Uterus (tissue), 4 donors: Measurements from ENCODE around the gene PTPRN2. TPM values are rescaled to one million over a fixed set of nuclear protein-coding genes. Genes with fewer than 3 reads are reported as not detected.

Source experiments
- DNase-seq, 2 donors: peaks; one replicate each; pipeline ENCODE4 v3.0.0-alpha.2; 2019 to 2020
- H3K27ac ChIP-seq, 2 donors: fragments of 200-600 bp; sonication (generic); 1 replicate in 1 of 2; 2 replicates in 1 of 2; pipeline ENCODE4 v1.5.1; 2016 to 2018
- H3K27me3 ChIP-seq, 2 donors: fragments of 200-600 bp; sonication (generic); one replicate each; pipeline ENCODE4 v1.5.1; 2018 to 2019; ENCODE audit warnings: control low read depth in 1 of 2
- H3K36me3 ChIP-seq, 2 donors: fragments of 200-600 bp; sonication (generic); one replicate each; pipeline ENCODE4 v1.5.1; 2019; ENCODE audit warnings: control low read depth in 1 of 2
- H3K4me1 ChIP-seq, 2 donors: fragments of 200-600 bp; sonication (generic); one replicate each; pipeline ENCODE4 v1.5.1; 2018 to 2019; ENCODE audit warnings: control low read depth in 1 of 2
- H3K4me3 ChIP-seq, 2 donors: fragments of 200-600 bp; sonication (generic); 1 replicate in 1 of 2; 2 replicates in 1 of 2; pipeline ENCODE4 v1.5.1; 2018 to 2019; ENCODE audit warnings: mild to moderate bottlenecking in 1 of 2
- H3K9me3 ChIP-seq, 2 donors: fragments of 200-600 bp; sonication (generic); one replicate each; pipeline ENCODE4 v1.5.1; 2019; ENCODE audit warnings: control low read depth in 1 of 2
- POLR2A ChIP-seq, 2 donors: fragments of 450-650 bp; IDR thresholded peaks; one replicate each; pipeline ENCODE4 v1.6.1; 2016; ENCODE audit warnings: antibody characterized with exemption in 2 of 2, mild to moderate bottlenecking in 1 of 2, moderate library complexity in 1 of 2
- intact Hi-C: fragments of 100-400 bp; cut with DNase I; formaldehyde crosslinking; loops from one replicate; pipeline ENCODE4 v1.15.1; 2023; ENCODE audit warnings: low total_unique reads
- total RNA-seq, 4 donors: library from RNA; depleted of rRNA in 3 of 4; stranded (reverse); fragments of >200 nt in 3 of 4; gene quantifications; one replicate each; pipeline versions ENCODE4 v1.1.0 to v1.2.4, GENCODE V29; 2014 to 2023
- TF ChIP-seq, protein P1 (sequence below), 4 experiments: fragments of 200-600 bp in 2 of 4; fragments of 450-650 bp in 2 of 4; sonication (generic) in 2 of 4; IDR thresholded peaks; one replicate each; pipeline ENCODE4 v1.5.1; 2016 to 2019; ENCODE audit warnings: antibody characterized with exemption in 4 of 4, mild to moderate bottlenecking in 2 of 4, moderate library complexity in 1 of 4
- donor health status: DM: yes; HTN: yes; CAD: no.

The PTPRN2 gene
- total RNA-seq, 4 donors from 2014 or later: 1.2 to 5.2 (median 2.3) TPM

- DNase-seq: no peak
- Histone ChIP-seq H3K27me3 (no peaks in the 10 kb centered on the region), H3K4me3 (no peak overlapping the region), H3K9me3 (no peaks in the 10 kb centered on the region), H3K4me1 (no peaks in the 10 kb centered on the region), H3K27ac (no peak overlapping the region), H3K36me3 (no peaks in the 10 kb centered on the region)
- TF ChIP-seq, protein P1, sequence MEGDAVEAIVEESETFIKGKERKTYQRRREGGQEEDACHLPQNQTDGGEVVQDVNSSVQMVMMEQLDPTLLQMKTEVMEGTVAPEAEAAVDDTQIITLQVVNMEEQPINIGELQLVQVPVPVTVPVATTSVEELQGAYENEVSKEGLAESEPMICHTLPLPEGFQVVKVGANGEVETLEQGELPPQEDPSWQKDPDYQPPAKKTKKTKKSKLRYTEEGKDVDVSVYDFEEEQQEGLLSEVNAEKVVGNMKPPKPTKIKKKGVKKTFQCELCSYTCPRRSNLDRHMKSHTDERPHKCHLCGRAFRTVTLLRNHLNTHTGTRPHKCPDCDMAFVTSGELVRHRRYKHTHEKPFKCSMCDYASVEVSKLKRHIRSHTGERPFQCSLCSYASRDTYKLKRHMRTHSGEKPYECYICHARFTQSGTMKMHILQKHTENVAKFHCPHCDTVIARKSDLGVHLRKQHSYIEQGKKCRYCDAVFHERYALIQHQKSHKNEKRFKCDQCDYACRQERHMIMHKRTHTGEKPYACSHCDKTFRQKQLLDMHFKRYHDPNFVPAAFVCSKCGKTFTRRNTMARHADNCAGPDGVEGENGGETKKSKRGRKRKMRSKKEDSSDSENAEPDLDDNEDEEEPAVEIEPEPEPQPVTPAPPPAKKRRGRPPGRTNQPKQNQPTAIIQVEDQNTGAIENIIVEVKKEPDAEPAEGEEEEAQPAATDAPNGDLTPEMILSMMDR (IDR thresholded peaks at IDR 0.05): no peak
- no peak for TF ChIP-seq POLR2A (IDR thresholded peaks at IDR 0.05)
- intact Hi-C loops: no loop called here
Observed at GRCh38 chr7:158077934-158078910, 509.4 kb downstream of the PTPRN2 start.

- no peak for TF ChIP-seq POLR2A (IDR thresholded peaks at IDR 0.05)
- TF ChIP-seq, protein P1 (IDR thresholded peaks at IDR 0.05): no peak
- no peak overlapping the region for H3K4me3 ChIP-seq
- no peak overlapping the region for H3K27ac ChIP-seq
- H3K27me3 ChIP-seq: no peaks in the 10 kb centered on the region
- intact Hi-C loops: no loop called here
- no peak for DNase-seq
- H3K4me1 ChIP-seq: no peaks in the 10 kb centered on the region
- no peaks in the 10 kb centered on the region for H3K9me3 ChIP-seq
- H3K36me3 ChIP-seq: no peaks in the 10 kb centered on the region
Observed at GRCh38 chr7:158077151-158077840, 510.3 kb downstream of the PTPRN2 start.

DNA sequence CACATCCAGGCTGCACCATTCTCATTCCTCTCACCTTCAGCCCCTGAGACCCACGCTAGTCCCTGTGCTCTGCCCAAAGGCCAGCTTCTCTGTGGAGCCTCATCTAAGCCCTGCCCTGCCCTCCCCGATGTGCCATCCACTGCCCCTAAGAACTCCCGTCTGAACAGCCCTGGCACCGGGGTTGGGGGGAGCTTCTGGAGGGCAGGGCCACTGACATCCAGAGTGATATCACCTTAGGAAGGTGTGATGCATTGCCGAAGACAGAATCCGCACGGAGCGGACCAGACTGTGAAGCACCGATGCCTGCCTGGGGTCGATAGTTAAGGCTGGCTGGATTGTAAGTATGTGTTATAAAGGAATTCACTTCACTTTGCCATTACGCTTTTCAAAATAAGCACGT lies 511.0 kb downstream of the PTPRN2 start:
- Histone ChIP-seq H3K4me1 (no peaks in the 10 kb centered on the region), H3K27me3 (no peaks in the 10 kb centered on the region), H3K4me3 (no peak overlapping the region), H3K9me3 (no peaks in the 10 kb centered on the region), H3K36me3 (no peaks in the 10 kb centered on the region), H3K27ac (no peak overlapping the region)
- intact Hi-C loops: no loop called here
- DNase-seq: no peak
- TF ChIP-seq POLR2A (IDR thresholded peaks at IDR 0.05): no peak
- TF ChIP-seq, protein P1 (IDR thresholded peaks at IDR 0.05): no peak

GRCh38 chr7:158076215-158076614 lies 511.4 kb downstream of the PTPRN2 start:
- TF ChIP-seq, protein P1 (IDR thresholded peaks at IDR 0.05): no peak
- no peak for TF ChIP-seq POLR2A (IDR thresholded peaks at IDR 0.05)

GRCh38 chr7:158075633-158076001 lies 512.0 kb downstream of the PTPRN2 start:
- Histone ChIP-seq H3K27ac (no peak overlapping the region), H3K27me3 (no peaks in the 10 kb centered on the region), H3K36me3 (no peaks in the 10 kb centered on the region), H3K9me3 (no peaks in the 10 kb centered on the region), H3K4me3 (no peak overlapping the region), H3K4me1 (no peaks in the 10 kb centered on the region)
- TF ChIP-seq POLR2A (IDR thresholded peaks at IDR 0.05): no peak
- TF ChIP-seq, protein P1 (IDR thresholded peaks at IDR 0.05): no peak
- DNase-seq: no peak
- intact Hi-C loops: no loop called here

More at GRCh38 chr7:158076215-158076614, 511.4 kb downstream of the PTPRN2 start:
- Histone ChIP-seq H3K4me1 (no peaks in the 10 kb centered on the region), H3K36me3 (no peaks in the 10 kb centered on the region), H3K27me3 (no peaks in the 10 kb centered on the region), H3K4me3 (no peak overlapping the region), H3K9me3 (no peaks in the 10 kb centered on the region), H3K27ac (no peak overlapping the region)
- DNase-seq: no peak
- intact Hi-C loops: no loop called here
